PC-3 (cell line): ENCODE measurements around the gene MRPL20. TPM values are rescaled to one million over a fixed set of nuclear protein-coding genes. Genes with fewer than 3 reads are reported as not detected.
"Not testable (repeated sequence)": the region's sequence is repeated elsewhere in the genome, so short reads cannot be mapped to it uniquely, and the experiment has no call there.

Experiments used
- ATAC-seq: fragments of 200-7000 bp; cut with Tn5 transposase; 2 replicates; pipeline ENCODE4 v1.9.1; 2020; ENCODE audit warnings: mild to moderate bottlenecking, moderate library complexity
- BruUV-seq: library from RNA; stranded (reverse); fragments of 400-500 nt; replicated peaks from 2 replicates; lab custom pipeline; 2021; lab: Mats Ljungman, UMichigan
- CTCF ChIA-PET: fragments of 300-600 bp; sonication (Branson Sonifier 250); formaldehyde crosslinking; loops from one replicate; lab custom pipeline; 2022; ENCODE audit warnings: antibody characterized with exemption; lab: Charles Lee
- POLR2A ChIA-PET: fragments of 300-600 bp; sonication (Branson Sonifier 250); formaldehyde crosslinking; loops from one replicate; lab custom pipeline; 2022; ENCODE audit warnings: antibody characterized with exemption; ENCODE audit not compliant: unreplicated experiment; lab: Charles Lee
- DNase-seq: peaks from one replicate; pipeline ENCODE4 v3.0.0-alpha.2; 2015
- H2AFZ ChIP-seq: fragments of 300-600 bp; sonication (generic); 2 replicates; pipeline ENCODE4 v1.6.0; 2016; ENCODE audit warnings: antibody characterized with exemption, low read length
- H3F3A ChIP-seq: fragments of 300-600 bp; sonication (generic); one replicate; pipeline ENCODE4 v1.6.0; 2017; ENCODE audit warnings: antibody characterized with exemption, low read length, control low read depth, mild to moderate bottlenecking; ENCODE audit not compliant: unreplicated experiment
- H3K27ac ChIP-seq: fragments of 300-600 bp; sonication (generic); 2 replicates; pipeline ENCODE4 v1.5.1; 2016; ENCODE audit warnings: mild to moderate bottlenecking, low read length
- H3K27me3 ChIP-seq: fragments of 300-600 bp; sonication (generic); 2 replicates; pipeline ENCODE4 v1.6.1; 2016; ENCODE audit warnings: low read length, mixed read lengths
- H3K36me3 ChIP-seq: fragments of 300-600 bp; sonication (generic); 2 replicates; pipeline ENCODE4 v1.6.1; 2016; ENCODE audit warnings: low read depth, mixed run types, low read length, mixed read lengths
- H3K4me1 ChIP-seq: fragments of 300-600 bp; sonication (generic); 2 replicates; pipeline ENCODE4 v1.5.1; 2016; ENCODE audit warnings: low read length; ENCODE audit not compliant: insufficient read depth
- H3K4me2 ChIP-seq: fragments of 300-600 bp; sonication (generic); 2 replicates; pipeline ENCODE4 v1.6.0; 2016; ENCODE audit warnings: low read length
- H3K4me3 ChIP-seq: fragments of 300-600 bp; sonication (generic); 2 replicates; pipeline ENCODE4 v1.5.1; 2016; ENCODE audit warnings: mild to moderate bottlenecking, low read length, mixed read lengths
- H3K79me2 ChIP-seq: fragments of 300-600 bp; sonication (generic); 2 replicates; pipeline ENCODE4 v1.6.1; 2017; ENCODE audit warnings: low read length, mixed read lengths
- H3K9ac ChIP-seq: fragments of 300-600 bp; sonication (generic); 2 replicates; pipeline ENCODE4 v1.6.0; 2016; ENCODE audit warnings: mild to moderate bottlenecking, low read length
- H3K9me2 ChIP-seq: fragments of 300-600 bp; sonication (generic); replicated peaks from 2 replicates; pipeline ENCODE4 v1.6.1; 2016; ENCODE audit warnings: mixed run types, low read length, mixed read lengths
- H3K9me3 ChIP-seq: fragments of 300-600 bp; sonication (generic); 2 replicates; pipeline ENCODE4 v1.6.1; 2016; ENCODE audit warnings: low read length, mixed read lengths
- H4K20me1 ChIP-seq: fragments of 300-600 bp; sonication (generic); 2 replicates; pipeline ENCODE4 v1.6.1; 2016; ENCODE audit warnings: low read length, mixed read lengths
- CTCF ChIP-seq: fragments of 300-600 bp; sonication (generic); conservative IDR thresholded peaks from 2 replicates; pipeline ENCODE4 v1.5.1; 2017; ENCODE audit warnings: antibody characterized with exemption, low read depth, mild to moderate bottlenecking, low read length
- EZH2 ChIP-seq: fragments of 300-600 bp; sonication (generic); IDR thresholded peaks from one replicate; pipeline ENCODE4 v1.6.1; 2017; ENCODE audit warnings: antibody characterized with exemption, mild to moderate bottlenecking, low read length; ENCODE audit not compliant: unreplicated experiment
- EZH2phosphoT487 ChIP-seq: fragments of 300-600 bp; sonication (generic); IDR thresholded peaks from 2 replicates; pipeline ENCODE4 v1.6.1; 2018; ENCODE audit warnings: mild to moderate bottlenecking, antibody characterized with exemption, low read length, borderline replicate concordance
- intact Hi-C: fragments of 100-400 bp; cut with micrococcal nuclease; formaldehyde crosslinking; loops from 2 replicates; pipeline ENCODE4 v1.9.0; 2023
- total RNA-seq: library from RNA; depleted of rRNA; stranded (reverse); fragments of >200 nt; gene quantifications from 2 replicates; pipeline ENCODE4 v1.2.3, GENCODE V29; 2014

MRPL20 gene
- total RNA-seq, 1 experiment from 2014 or later: 506 TPM

GRCh38 chr1:1418464-1419362, 11.6 kb upstream of the MRPL20 start:
- BruUV-seq: no TSS peak
- Histone ChIP-seq H3K4me2 (no peak overlapping the region), H2AFZ (no peak overlapping the region), H4K20me1 (no peaks in the 10 kb centered on the region), H3F3A (no peaks in the 10 kb centered on the region), H3K4me1 (peaks cover 15% of the 10 kb centered on the region), H3K9me3 (no peaks in the 10 kb centered on the region), H3K4me3 (no peak overlapping the region), H3K36me3 (no peaks in the 10 kb centered on the region), H3K27ac (no peak overlapping the region), H3K9ac (no peak overlapping the region), H3K79me2 (no peaks in the 10 kb centered on the region), H3K9me2 (no peaks in the 10 kb centered on the region), H3K27me3 (no peaks in the 10 kb centered on the region)
- no peak for TF ChIP-seq CTCF
- TF ChIP-seq EZH2phosphoT487: no peak
- TF ChIP-seq EZH2: no peak
- ChIA-PET POLR2A (no interaction called here), CTCF (no interaction called here)
- DNase-seq (no peak), ATAC-seq (no peak)
- intact Hi-C loops: no loop called here

- H3K4me3 ChIP-seq, POLR2A ChIA-PET, H3K9me2 ChIP-seq, H3K79me2 ChIP-seq, H3K4me2 ChIP-seq, CTCF ChIA-PET, H3K9ac ChIP-seq, H3K36me3 ChIP-seq, DNase-seq, H2AFZ ChIP-seq, H3K27me3 ChIP-seq, H3F3A ChIP-seq, BruUV-seq, intact Hi-C loops, H3K9me3 ChIP-seq, H3K27ac ChIP-seq, H4K20me1 ChIP-seq, ATAC-seq: not testable (repeated sequence)
- H3K4me1 ChIP-seq: peaks cover 10% of the 10 kb centered on the region
These were observed 10.9 kb upstream of the MRPL20 start for GRCh38 chr1:1417825-1418463.

GRCh38 chr1:1417396-1417795, 10.3 kb upstream of the MRPL20 start:
- H3K79me2 ChIP-seq, CTCF ChIA-PET, ATAC-seq, H3K27ac ChIP-seq, H3K27me3 ChIP-seq, H3K9me2 ChIP-seq, H3K4me2 ChIP-seq, intact Hi-C loops, BruUV-seq, H3K4me1 ChIP-seq, POLR2A ChIA-PET, H3K36me3 ChIP-seq, H3K4me3 ChIP-seq, H4K20me1 ChIP-seq, H3K9ac ChIP-seq, DNase-seq, H3F3A ChIP-seq, H3K9me3 ChIP-seq, H2AFZ ChIP-seq: not testable (repeated sequence)
